ENCODE measurements around the gene BCL3.

DNA sequence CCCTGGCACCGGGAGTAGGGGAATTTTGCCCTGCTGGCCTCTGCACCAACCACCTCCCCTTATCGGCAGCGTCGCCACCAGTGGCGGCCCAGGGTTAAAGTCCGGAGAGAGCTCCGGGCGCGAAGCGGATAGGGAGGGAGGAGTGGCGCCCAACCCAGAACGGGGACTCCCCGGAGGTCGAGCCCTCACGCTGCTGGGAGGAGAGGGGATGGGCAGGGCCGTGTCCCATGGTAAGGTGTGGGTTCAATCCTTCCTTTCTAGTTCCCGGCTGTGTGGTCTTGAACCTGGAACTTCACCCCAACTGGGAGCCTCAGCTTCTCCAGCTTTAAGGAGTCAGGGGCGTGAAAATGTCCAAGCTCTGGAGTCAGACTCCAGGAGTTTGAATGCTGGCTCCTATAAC lies 23.3 kb upstream of the BCL3 start:
- TF ChIP-seq, protein P1, sequence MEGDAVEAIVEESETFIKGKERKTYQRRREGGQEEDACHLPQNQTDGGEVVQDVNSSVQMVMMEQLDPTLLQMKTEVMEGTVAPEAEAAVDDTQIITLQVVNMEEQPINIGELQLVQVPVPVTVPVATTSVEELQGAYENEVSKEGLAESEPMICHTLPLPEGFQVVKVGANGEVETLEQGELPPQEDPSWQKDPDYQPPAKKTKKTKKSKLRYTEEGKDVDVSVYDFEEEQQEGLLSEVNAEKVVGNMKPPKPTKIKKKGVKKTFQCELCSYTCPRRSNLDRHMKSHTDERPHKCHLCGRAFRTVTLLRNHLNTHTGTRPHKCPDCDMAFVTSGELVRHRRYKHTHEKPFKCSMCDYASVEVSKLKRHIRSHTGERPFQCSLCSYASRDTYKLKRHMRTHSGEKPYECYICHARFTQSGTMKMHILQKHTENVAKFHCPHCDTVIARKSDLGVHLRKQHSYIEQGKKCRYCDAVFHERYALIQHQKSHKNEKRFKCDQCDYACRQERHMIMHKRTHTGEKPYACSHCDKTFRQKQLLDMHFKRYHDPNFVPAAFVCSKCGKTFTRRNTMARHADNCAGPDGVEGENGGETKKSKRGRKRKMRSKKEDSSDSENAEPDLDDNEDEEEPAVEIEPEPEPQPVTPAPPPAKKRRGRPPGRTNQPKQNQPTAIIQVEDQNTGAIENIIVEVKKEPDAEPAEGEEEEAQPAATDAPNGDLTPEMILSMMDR (conservative IDR thresholded peaks at IDR 0.05) = no peak
- TF ChIP-seq ZFX (IDR thresholded peaks at IDR 0.05) = no peak

Measured in C4-2B (cell line).